IPS-15b (cell line): ENCODE results near the gene SF3A2.
"Not testable (repeated sequence)": the region's sequence is repeated elsewhere in the genome, so short reads cannot be mapped to it uniquely, and the experiment has no call there.

Source experiments
- H3K27me3 ChIP-seq: one replicate; pipeline ENCODE4 v1.6.1; 2013; ENCODE audit warnings: low read length; ENCODE audit not compliant: control insufficient read depth, insufficient read depth
- H3K36me3 ChIP-seq: one replicate; pipeline ENCODE4 v1.6.1; 2013; ENCODE audit warnings: low read length; ENCODE audit not compliant: control insufficient read depth, insufficient read depth
- H3K4me1 ChIP-seq: one replicate; pipeline ENCODE4 v1.6.1; 2013; ENCODE audit warnings: mild to moderate bottlenecking, low read length; ENCODE audit not compliant: control insufficient read depth, insufficient read depth
- H3K4me3 ChIP-seq: one replicate; pipeline ENCODE4 v1.5.1; 2013; ENCODE audit warnings: low read depth, low read length
- H3K9ac ChIP-seq: one replicate; pipeline ENCODE4 v1.6.1; 2013; ENCODE audit warnings: low read depth, mild to moderate bottlenecking, low read length
- H3K9me3 ChIP-seq: one replicate; pipeline ENCODE4 v1.6.1; 2013; ENCODE audit warnings: mild to moderate bottlenecking, low read length; ENCODE audit not compliant: control insufficient read depth, insufficient read depth

The SF3A2 gene

DNA sequence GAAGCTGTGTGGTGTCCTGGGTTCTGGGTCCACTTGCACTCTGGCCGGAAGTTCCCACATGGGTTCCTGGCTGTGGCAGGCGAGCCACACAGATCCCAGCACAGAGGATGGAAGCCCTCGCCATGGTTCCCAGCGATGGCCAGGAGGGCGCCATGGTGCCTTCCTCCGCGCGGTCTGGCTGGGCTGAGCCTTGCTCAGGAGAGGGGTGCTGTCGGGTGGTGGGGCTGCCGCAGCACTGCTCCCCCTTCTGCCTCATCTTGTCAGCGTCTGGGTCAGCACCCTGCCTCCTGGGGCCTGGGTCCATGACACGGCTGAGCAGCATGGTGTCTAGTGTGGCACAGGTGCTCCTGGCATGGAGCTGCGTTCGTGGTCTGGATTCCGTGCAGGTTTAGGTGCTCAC lies 39.4 kb upstream of the SF3A2 start:
- H3K9ac ChIP-seq: no peak overlapping the region
- no peaks in the 10 kb centered on the region for H3K27me3 ChIP-seq
- no peaks in the 10 kb centered on the region for H3K4me1 ChIP-seq
- no peak overlapping the region for H3K4me3 ChIP-seq
- no peaks in the 10 kb centered on the region for H3K9me3 ChIP-seq
- H3K36me3 ChIP-seq: peaks cover 34% of the 10 kb centered on the region

DNA sequence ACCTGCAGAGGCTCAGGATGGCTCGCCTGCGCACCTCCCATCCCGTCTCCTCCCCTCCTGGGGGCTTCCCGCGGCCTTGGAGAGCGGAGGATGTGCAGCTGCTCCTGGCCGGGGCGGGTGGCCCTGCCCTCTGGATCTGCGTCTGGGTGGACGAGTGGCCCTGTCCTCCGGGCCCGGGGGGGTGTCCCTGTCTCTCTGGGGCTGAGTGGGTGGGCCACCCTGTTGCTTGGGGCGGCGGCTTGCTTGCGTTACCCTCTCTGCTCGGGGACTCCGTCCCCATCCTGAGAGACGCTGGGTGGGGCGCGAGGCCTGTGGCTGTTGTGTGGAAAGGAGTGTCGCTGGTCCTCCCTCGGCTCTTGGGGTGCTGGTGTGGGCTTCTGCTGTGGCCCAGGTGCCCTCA lies 38.3 kb upstream of the SF3A2 start:
- no peaks in the 10 kb centered on the region for H3K9me3 ChIP-seq
- H3K27me3 ChIP-seq: no peaks in the 10 kb centered on the region
- no peak overlapping the region for H3K9ac ChIP-seq
- no peaks in the 10 kb centered on the region for H3K4me1 ChIP-seq
- peaks cover 33% of the 10 kb centered on the region for H3K36me3 ChIP-seq
- H3K4me3 ChIP-seq: no peak overlapping the region

DNA sequence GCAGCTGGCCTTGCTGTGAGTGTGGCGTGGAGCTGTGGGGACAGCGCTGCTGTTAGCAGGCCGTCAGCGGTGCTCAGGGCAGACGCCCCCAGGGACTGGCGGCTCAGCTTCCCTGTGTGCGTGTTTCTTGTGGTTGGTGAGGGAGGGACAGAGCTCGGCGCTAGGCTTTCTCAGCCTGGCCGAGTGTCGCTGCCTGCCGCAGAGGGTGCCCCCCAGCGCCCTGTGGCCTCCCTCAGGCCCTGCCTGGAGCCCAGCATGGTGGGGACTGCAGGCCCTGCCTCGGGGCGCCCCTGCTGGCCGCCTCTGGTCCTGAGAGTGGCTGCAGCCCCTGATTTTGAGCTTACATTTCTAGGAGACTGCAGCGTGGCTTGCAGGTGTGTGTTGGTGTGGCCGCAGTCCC lies 37.4 kb upstream of the SF3A2 start:
- Histone ChIP-seq H3K4me1 (no peaks in the 10 kb centered on the region), H3K36me3 (peaks cover 33% of the 10 kb centered on the region), H3K27me3 (no peaks in the 10 kb centered on the region)

DNA sequence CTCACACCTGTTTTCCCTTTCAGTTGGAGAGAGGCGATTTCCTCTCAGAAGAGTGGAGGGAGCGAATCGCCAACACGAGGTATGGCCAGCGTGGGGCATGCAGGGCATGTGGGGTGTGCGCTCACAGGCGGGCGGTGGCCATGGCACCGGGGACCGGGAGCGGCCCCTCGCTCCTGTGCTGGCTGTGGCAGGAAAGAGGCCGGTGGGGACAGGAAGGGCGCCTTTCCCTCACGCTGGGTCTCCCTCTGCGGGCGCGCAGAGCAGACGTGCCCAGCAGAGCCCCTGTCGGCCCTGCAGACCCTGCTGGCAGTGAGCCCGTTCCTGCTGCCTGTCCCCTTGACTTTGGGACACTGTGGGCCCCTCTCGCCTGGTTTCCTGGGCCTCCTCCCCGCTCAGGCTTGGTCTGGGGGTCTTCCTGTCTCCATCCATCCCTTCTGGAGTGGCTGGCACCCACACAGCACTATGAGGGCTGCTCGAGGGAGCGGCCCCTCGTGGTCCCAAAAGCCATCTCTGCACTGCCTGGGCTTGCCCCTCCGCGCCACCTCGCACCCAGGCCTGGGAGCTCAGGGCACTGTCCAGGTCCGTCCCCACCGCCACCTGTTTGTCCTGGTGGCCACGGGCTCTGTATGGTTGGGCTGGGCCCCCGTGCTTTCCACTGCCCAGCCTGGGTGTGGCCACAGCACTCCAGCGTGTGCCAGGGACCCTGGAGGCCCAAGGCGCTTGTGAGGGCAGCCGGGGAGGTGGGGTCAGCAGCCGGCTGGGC lies 36.6 kb upstream of the SF3A2 start:
- no peak overlapping the region for H3K4me3 ChIP-seq
- no peaks in the 10 kb centered on the region for H3K27me3 ChIP-seq
- no peaks in the 10 kb centered on the region for H3K4me1 ChIP-seq
- H3K9ac ChIP-seq: no peak overlapping the region
- no peaks in the 10 kb centered on the region for H3K9me3 ChIP-seq
- H3K36me3 ChIP-seq: peaks cover 34% of the 10 kb centered on the region

More for the DNA sequence above, 37.4 kb upstream of the SF3A2 start:
- Histone ChIP-seq H3K4me3 (no peak overlapping the region), H3K9ac (no peak overlapping the region), H3K9me3 (no peaks in the 10 kb centered on the region)

DNA sequence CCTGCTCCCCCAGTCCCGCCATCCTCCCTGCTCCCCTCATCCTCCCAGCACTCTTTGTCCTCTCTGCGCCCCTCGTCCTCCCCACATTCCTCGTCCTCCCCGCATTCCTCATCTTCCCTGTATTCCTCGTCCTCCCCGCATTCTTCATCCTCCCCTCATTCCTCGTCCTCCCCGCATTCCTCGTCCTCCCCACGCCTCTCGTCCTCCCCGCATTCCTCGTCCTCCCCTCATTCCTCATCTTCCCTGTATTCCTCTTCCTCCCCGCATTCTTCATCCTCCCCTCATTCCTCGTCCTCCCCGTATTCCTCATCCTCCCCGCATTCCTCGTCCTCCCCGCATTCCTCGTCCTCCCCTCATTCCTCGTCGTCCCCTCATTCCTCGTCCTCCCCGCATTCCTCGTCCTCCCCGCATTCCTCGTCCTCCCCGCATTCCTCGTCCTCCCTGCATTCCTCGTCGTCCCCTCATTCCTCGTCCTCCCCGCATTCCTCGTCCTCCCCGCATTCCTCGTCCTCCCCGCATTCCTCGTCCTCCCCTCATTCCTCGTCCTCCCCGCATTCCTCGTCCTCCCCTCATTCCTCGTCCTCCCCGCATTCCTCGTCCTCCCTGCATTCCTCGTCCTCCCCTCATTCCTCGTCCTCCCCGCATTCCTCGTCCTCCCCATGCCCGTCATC lies 35.9 kb upstream of the SF3A2 start:
- H3K27me3 ChIP-seq, H3K9me3 ChIP-seq, H3K4me1 ChIP-seq, H3K9ac ChIP-seq, H3K4me3 ChIP-seq: not testable (repeated sequence)
- peaks cover 31% of the 10 kb centered on the region for H3K36me3 ChIP-seq

DNA sequence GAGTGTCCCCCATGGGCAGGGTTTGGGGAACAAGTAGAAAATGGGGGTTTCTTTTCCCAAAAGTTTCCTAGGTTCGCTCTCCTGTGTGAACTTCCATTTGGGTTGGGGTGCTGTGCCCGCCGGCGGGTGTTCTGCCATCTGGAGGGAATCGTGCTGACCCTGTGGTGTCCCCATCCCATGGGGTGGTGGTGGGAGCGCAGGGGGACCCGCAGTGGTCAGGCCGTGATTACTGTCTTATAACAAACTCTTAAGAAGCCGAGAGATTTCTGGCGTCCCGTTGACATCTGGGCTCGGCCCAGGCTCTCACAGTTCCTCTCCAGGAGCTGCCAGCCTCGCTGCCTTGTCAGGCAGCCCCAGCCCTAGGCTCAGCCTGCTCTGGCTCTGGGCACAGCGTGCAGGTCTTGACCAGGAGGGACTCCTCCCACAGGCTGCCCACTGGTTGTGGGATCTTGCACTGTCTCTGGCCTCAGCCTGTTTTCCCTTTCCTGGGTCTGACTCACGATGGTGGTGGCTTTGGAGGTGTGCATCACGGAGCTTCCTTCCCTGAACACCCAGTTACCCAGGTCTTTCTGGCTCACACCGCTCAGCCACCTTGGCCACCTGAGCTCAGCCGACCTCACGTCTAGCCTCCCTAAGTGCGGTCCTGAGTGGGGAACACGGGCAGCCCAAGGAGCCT lies 35.0 kb upstream of the SF3A2 start:
- peaks cover 27% of the 10 kb centered on the region for H3K36me3 ChIP-seq
- H3K9ac ChIP-seq: no peak overlapping the region
- H3K4me1 ChIP-seq: no peaks in the 10 kb centered on the region

DNA sequence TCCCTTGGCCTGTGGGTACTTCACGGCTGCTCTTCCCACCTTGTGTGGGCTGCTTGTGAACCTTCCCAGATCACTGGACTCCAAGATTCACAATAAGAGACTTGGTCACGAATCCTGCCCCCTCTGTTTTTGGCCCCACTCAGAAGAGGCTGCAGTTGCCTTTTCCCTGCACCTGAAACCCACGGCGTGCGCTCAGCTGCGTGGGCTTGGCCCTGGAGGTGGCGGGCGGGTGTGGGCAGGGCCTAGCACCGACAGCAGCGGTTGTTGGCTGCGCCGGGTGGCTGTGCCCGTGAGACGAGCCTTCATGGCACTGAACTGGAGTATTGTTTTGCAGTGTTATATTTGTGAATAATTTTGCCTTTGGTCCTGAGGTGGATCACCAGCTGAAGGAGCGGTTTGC lies 34.3 kb upstream of the SF3A2 start:
- Histone ChIP-seq H3K4me1 (no peaks in the 10 kb centered on the region), H3K4me3 (no peak overlapping the region), H3K36me3 (peaks cover 33% of the 10 kb centered on the region), H3K9me3 (no peaks in the 10 kb centered on the region), H3K9ac (no peak overlapping the region), H3K27me3 (no peaks in the 10 kb centered on the region)

More for the DNA sequence above, 35.0 kb upstream of the SF3A2 start:
- H3K27me3 ChIP-seq: no peaks in the 10 kb centered on the region
- H3K4me3 ChIP-seq: no peak overlapping the region
- no peaks in the 10 kb centered on the region for H3K9me3 ChIP-seq

DNA sequence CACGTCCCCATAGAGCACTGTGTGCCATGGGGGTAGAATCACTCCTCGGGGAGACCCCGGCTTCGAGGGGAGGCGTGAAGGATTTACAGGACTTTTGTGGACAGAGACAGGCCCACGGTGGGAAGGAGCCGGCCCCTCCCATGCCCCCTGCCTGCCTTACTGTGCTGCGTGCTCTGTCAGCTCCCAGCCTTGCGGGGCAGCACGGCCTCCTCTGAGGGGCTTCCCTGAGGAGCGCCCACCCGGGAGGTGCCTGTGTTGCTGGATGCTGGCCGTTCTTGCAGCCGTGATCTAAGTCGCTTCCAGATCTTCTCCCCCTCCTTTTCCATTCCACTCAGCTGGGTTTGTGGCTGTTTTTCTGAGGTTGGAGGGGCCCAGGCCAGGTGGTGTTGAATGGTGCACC lies 29.6 kb upstream of the SF3A2 start:
- Histone ChIP-seq H3K4me1 (no peaks in the 10 kb centered on the region), H3K27me3 (no peaks in the 10 kb centered on the region), H3K9me3 (no peaks in the 10 kb centered on the region), H3K9ac (no peak overlapping the region), H3K36me3 (peaks cover 48% of the 10 kb centered on the region), H3K4me3 (no peak overlapping the region)

DNA sequence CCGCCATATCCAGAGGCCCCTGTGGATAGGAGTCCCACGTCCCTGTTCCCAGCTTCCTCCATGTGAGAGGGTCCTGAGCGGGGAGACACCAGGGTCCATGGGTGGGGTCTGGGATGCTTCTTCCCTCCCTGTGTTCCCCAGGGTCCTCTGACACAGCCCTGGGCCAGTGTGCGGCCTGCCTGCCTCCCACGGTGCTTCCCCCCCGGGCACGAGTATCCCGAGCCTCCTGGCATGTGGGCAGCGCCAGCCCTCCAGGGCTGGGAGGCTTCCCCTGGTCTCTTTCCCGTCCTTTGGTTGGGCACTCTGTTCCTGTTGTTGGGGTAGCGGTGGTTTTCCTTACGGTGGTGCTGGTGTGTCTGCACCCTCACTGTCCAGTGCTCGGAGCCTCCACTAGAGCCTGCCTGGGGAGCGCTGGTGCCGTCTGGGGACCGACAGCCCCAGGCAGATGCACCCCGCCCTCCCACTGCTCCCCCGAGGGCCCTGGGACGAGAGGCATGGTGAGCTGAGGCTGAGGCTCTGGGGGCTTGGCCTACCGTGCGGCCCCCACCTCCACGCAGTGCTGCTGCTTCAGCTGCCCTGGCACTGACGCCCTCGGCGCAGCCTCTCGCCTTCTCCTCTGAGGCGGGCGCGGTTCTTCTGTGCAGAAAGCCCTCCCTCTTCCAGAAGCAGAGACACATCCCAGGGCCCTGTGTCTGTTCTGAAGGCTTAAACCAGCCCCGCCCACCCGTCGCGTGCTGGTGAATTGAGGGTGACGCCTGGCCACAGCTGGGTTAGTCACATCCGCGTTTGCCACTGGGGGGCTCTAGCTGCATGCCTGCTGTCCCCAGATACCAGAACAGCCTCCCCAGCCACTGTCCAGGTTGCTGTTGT lies 28.4 kb upstream of the SF3A2 start:
- H3K4me3 ChIP-seq: no peak overlapping the region

DNA sequence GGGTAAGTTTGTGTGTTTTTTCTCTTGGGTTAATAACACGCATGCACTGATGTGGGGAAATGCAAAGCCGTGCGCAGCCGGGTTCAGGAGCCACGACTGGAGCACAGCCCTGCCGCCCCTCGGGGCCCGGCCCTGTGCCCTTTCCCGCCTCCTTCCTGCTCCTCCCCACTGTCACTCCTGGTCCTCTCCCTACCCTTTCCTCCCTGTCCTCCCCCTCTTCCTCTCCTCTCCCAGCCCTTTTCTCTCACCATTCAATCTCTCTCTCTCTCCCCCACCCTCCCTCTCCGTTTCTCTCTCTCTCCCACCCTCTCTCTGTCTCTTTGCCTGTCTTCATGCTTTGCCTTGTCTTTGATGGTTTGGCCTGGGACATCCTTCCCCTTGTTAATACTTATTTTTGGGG lies 27.6 kb upstream of the SF3A2 start:
- H3K9me3 ChIP-seq: no peaks in the 10 kb centered on the region
- no peaks in the 10 kb centered on the region for H3K4me1 ChIP-seq
- H3K9ac ChIP-seq: no peak overlapping the region
- no peaks in the 10 kb centered on the region for H3K27me3 ChIP-seq
- H3K4me3 ChIP-seq: no peak overlapping the region
- peaks cover 60% of the 10 kb centered on the region for H3K36me3 ChIP-seq

More for the DNA sequence above, 28.4 kb upstream of the SF3A2 start:
- Histone ChIP-seq H3K4me1 (no peaks in the 10 kb centered on the region), H3K9ac (no peak overlapping the region), H3K36me3 (peaks cover 57% of the 10 kb centered on the region), H3K27me3 (no peaks in the 10 kb centered on the region), H3K9me3 (no peaks in the 10 kb centered on the region)

DNA sequence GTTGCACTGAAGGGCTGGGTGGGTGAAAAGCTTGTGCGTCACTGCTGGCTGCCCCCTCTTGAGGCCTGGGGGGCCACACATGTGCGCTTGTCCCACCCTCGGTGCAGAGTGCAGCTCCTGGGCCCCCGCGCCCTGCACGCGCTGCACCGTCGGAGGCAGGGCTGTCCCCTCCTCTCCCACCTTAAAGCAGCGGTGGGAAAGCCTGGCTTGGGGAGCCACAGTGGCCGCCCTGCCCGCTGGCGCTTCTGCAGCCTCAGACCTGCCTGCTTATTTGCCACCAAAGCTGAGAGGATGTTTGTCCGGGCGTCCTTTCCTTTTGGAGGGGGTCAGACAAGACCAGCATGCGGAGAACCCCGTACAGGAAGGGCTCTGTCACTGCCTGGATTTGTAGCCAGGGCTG lies 27.2 kb upstream of the SF3A2 start:
- Histone ChIP-seq H3K36me3 (peaks cover 59% of the 10 kb centered on the region), H3K4me1 (no peaks in the 10 kb centered on the region), H3K4me3 (no peak overlapping the region), H3K27me3 (no peaks in the 10 kb centered on the region), H3K9me3 (no peaks in the 10 kb centered on the region), H3K9ac (no peak overlapping the region)
